ENCODE results near the gene RPS21.
"Not testable (repeated sequence)": the region's sequence is repeated elsewhere in the genome, so short reads cannot be mapped to it uniquely, and the experiment has no call there.

The RPS21 gene

GRCh38 chr20:62372042-62372993 is 14.6 kb upstream of the RPS21 start:
- no peak for TF ChIP-seq FOXP2 (optimal IDR thresholded peaks at IDR 0.05; ENCODE audit: control extremely low read depth, extremely low read length, insufficient read depth)
- TF ChIP-seq POLR2AphosphoS5 (IDR thresholded peaks at IDR 0.05; ENCODE audit: borderline replicate concordance, low read depth, low read length): no peak
- TF ChIP-seq EZH2 (IDR thresholded peaks at IDR 0.05): no peak
- no peaks in the 10 kb centered on the region for H3K9me3 ChIP-seq (ENCODE audit: low read depth, low read length)
- no peak overlapping the region for H3K9ac ChIP-seq (ENCODE audit: insufficient read length)
- DNase-seq (ENCODE audit: low read depth, low spot score): no peak
- H3K4me3 ChIP-seq: no peak overlapping the region
- H3K27ac ChIP-seq: no peak overlapping the region
- no peaks in the 10 kb centered on the region for H3K36me3 ChIP-seq (ENCODE audit: insufficient read depth, low read length)

GRCh38 chr20:62373631-62374179 is 13.2 kb upstream of the RPS21 start:
- DNase-seq (ENCODE audit: low read depth, low spot score); H3K9me3 ChIP-seq (ENCODE audit: low read depth, low read length); H3K27ac ChIP-seq; H3K9ac ChIP-seq (ENCODE audit: insufficient read length); H3K36me3 ChIP-seq (ENCODE audit: insufficient read depth, low read length); H3K4me3 ChIP-seq: not testable (repeated sequence)

- Histone ChIP-seq H3K36me3 (ENCODE audit: insufficient read depth, low read length) (no peaks in the 10 kb centered on the region), H3K4me3 (no peak overlapping the region), H3K27ac (no peak overlapping the region), H3K9me3 (ENCODE audit: low read depth, low read length) (no peaks in the 10 kb centered on the region), H3K9ac (ENCODE audit: insufficient read length) (no peak overlapping the region)
- TF ChIP-seq POLR2AphosphoS5 (IDR thresholded peaks at IDR 0.05; ENCODE audit: borderline replicate concordance, low read depth, low read length) (no peak), FOXP2 (optimal IDR thresholded peaks at IDR 0.05; ENCODE audit: control extremely low read depth, extremely low read length, insufficient read depth) (no peak), EZH2 (IDR thresholded peaks at IDR 0.05) (no peak)
- no peak for DNase-seq (ENCODE audit: low read depth, low spot score)
These were observed 12.4 kb upstream of the RPS21 start for GRCh38 chr20:62374331-62375152.

- no peaks in the 10 kb centered on the region; the same call in 1 of the 2 replicates for H3K36me3 ChIP-seq (ENCODE audit: insufficient read depth, low read length)
- no peak overlapping the region for H3K4me3 ChIP-seq
- no peak overlapping the region; the same call in 1 of the 2 replicates for H3K27ac ChIP-seq
- DNase-seq (ENCODE audit: low read depth, low spot score): no peak
- TF ChIP-seq EZH2 (IDR thresholded peaks at IDR 0.05): no peak
- TF ChIP-seq POLR2AphosphoS5 (IDR thresholded peaks at IDR 0.05; ENCODE audit: borderline replicate concordance, low read depth, low read length): no peak
- TF ChIP-seq FOXP2 (optimal IDR thresholded peaks at IDR 0.05; ENCODE audit: control extremely low read depth, extremely low read length, insufficient read depth): no peak
- no peaks in the 10 kb centered on the region for H3K9me3 ChIP-seq (ENCODE audit: low read depth, low read length)
- no peak overlapping the region for H3K9ac ChIP-seq (ENCODE audit: insufficient read length)
These were observed 10.5 kb upstream of the RPS21 start for GRCh38 chr20:62376112-62377063.

GRCh38 chr20:62377064-62377461 is 9.8 kb upstream of the RPS21 start:
- DNase-seq (ENCODE audit: low read depth, low spot score): no peak
- Histone ChIP-seq H3K36me3 (ENCODE audit: insufficient read depth, low read length) (peaks cover 4% of the 10 kb centered on the region; the same call in 1 of the 2 replicates), H3K9ac (ENCODE audit: insufficient read length) (no peak overlapping the region), H3K4me3 (no peak overlapping the region), H3K9me3 (ENCODE audit: low read depth, low read length) (no peaks in the 10 kb centered on the region), H3K27ac (no peak overlapping the region; the same call in 1 of the 2 replicates)
- TF ChIP-seq FOXP2 (optimal IDR thresholded peaks at IDR 0.05; ENCODE audit: control extremely low read depth, extremely low read length, insufficient read depth) (no peak), EZH2 (IDR thresholded peaks at IDR 0.05) (no peak), POLR2AphosphoS5 (IDR thresholded peaks at IDR 0.05; ENCODE audit: borderline replicate concordance, low read depth, low read length) (no peak)

GRCh38 chr20:62377615-62378178 is 9.2 kb upstream of the RPS21 start:
- DNase-seq (ENCODE audit: low read depth, low spot score): no peak
- H3K9me3 ChIP-seq (ENCODE audit: low read depth, low read length): no peaks in the 10 kb centered on the region
- TF ChIP-seq POLR2AphosphoS5 (IDR thresholded peaks at IDR 0.05; ENCODE audit: borderline replicate concordance, low read depth, low read length) (no peak), FOXP2 (optimal IDR thresholded peaks at IDR 0.05; ENCODE audit: control extremely low read depth, extremely low read length, insufficient read depth) (no peak), EZH2 (IDR thresholded peaks at IDR 0.05) (no peak)
- H3K36me3 ChIP-seq (ENCODE audit: insufficient read depth, low read length): peaks cover 6% of the 10 kb centered on the region; the same call in 1 of the 2 replicates
- H3K27ac ChIP-seq: no peak overlapping the region; the same call in 1 of the 2 replicates
- H3K9ac ChIP-seq (ENCODE audit: insufficient read length): no peak overlapping the region
- H3K4me3 ChIP-seq: no peak overlapping the region

- TF ChIP-seq EZH2 (IDR thresholded peaks at IDR 0.05) (no peak), FOXP2 (optimal IDR thresholded peaks at IDR 0.05; ENCODE audit: control extremely low read depth, extremely low read length, insufficient read depth) (no peak), POLR2AphosphoS5 (IDR thresholded peaks at IDR 0.05; ENCODE audit: borderline replicate concordance, low read depth, low read length) (no peak)
- no peak overlapping the region for H3K27ac ChIP-seq
- no peak overlapping the region for H3K4me3 ChIP-seq
- no peaks in the 10 kb centered on the region for H3K9me3 ChIP-seq (ENCODE audit: low read depth, low read length)
- H3K9ac ChIP-seq (ENCODE audit: insufficient read length): no peak overlapping the region
- H3K36me3 ChIP-seq (ENCODE audit: insufficient read depth, low read length): peaks cover 6% of the 10 kb centered on the region; the same call in 1 of the 2 replicates
- no peak for DNase-seq (ENCODE audit: low read depth, low spot score)
These were observed 8.7 kb upstream of the RPS21 start for GRCh38 chr20:62378215-62378614.

Measured in SK-N-MC (cell line).